GM10847 (cell line): ENCODE results near the gene ANO8.

Source experiments
- POLR2A ChIP-seq: IDR thresholded peaks from 2 replicates; pipeline ENCODE4 v1.6.1; 2011; ENCODE audit not compliant: insufficient read length; ENCODE audit errors: extremely low read depth

ANO8 gene

DNA sequence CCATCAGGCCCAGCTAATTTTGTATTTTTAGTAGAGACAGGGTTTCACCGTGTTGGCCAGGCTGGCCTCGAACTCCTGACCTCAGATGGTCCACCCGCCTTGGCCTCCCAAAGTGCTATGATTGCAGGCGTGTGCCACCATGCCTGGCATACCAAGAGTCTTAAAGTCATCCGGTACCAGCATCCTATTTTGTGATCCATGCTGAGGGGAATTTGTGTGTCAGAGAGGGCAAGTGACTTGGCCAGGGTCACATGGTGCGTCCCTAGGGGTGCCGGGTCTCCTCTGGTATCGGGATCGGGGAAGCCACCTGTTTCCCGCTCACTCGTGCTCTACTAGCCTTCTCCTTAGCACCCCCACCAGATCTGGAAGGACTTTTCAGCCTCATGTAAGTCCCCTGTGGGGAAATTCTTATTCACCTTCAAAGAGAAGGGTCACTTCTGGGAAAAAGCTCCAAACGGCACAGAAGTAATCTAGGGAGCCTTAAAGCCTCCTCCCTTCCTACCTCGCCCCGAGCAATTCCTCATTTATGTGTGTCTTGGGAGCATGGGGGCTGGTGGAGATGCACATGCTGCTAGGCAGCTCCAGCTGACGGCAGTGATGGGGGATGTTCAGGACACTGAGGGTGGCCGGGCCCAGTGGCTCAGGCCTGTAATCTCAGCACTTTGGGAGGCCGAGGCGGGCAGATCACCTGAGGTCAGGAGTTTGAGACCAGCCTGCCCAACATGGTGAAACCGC is 59.0 kb downstream of the ANO8 start:
- no peak for TF ChIP-seq POLR2A
